GM12892 (cell line): ENCODE results near the gene SYNJ2.

Experiments used
- POLR2AphosphoS5 ChIP-seq: IDR thresholded peaks from 2 replicates; pipeline ENCODE4 v1.6.1; 2011; ENCODE audit warnings: low read depth, low read length, control low read depth
- TAF1 ChIP-seq: IDR thresholded peaks from 2 replicates; pipeline ENCODE4 v1.6.1; 2011; ENCODE audit warnings: low read depth, mild to moderate bottlenecking, control low read depth, low read length, borderline replicate concordance

- no peak for TF ChIP-seq POLR2AphosphoS5
- no peak for TF ChIP-seq TAF1
These were observed 62.8 kb downstream of the SYNJ2 start for GRCh38 chr6:158044525-158044888.
